PFSK-1 (cell line): ENCODE measurements around the gene OTULINL.

Experiments
- FOXP2 ChIP-seq: optimal IDR thresholded peaks from 2 replicates; pipeline ENCODE3; 2011; ENCODE audit warnings: borderline replicate concordance, control low read depth, inconsistent platforms; ENCODE audit not compliant: insufficient read depth; ENCODE audit errors: extremely low read length, extremely low read depth
- POLR2AphosphoS5 ChIP-seq: IDR thresholded peaks from 2 replicates; pipeline ENCODE4 v1.6.1; 2012; ENCODE audit warnings: low read depth, mild to moderate bottlenecking, control low read depth, low read length, moderate library complexity
- SIN3A ChIP-seq: IDR thresholded peaks from 2 replicates; pipeline ENCODE4 v1.6.1; 2012; ENCODE audit warnings: mild to moderate bottlenecking, low read length, moderate library complexity, borderline replicate concordance; ENCODE audit not compliant: insufficient read depth

GRCh38 chr5:14591548-14591947, 10.0 kb downstream of the OTULINL start:
- TF ChIP-seq POLR2AphosphoS5 (no peak), FOXP2 (no peak), SIN3A (no peak)
